Neural cell (in vitro differentiated cells): ENCODE results near the gene FNDC7.

Experiments used
- CTCF ChIP-seq: fragments of 450-650 bp; IDR thresholded peaks from 2 replicates; pipeline ENCODE4 v1.5.1; 2014; ENCODE audit warnings: antibody characterized with exemption, mild to moderate bottlenecking, moderate library complexity; ENCODE audit not compliant: poor library complexity, severe bottlenecking
- EP300 ChIP-seq: fragments of 450-650 bp; conservative IDR thresholded peaks from 2 replicates; pipeline ENCODE4 v1.6.1; 2014; ENCODE audit warnings: antibody characterized with exemption, mild to moderate bottlenecking, moderate library complexity; ENCODE audit not compliant: poor library complexity, severe bottlenecking
- RAD21 ChIP-seq: fragments of 450-650 bp; conservative IDR thresholded peaks from 2 replicates; pipeline ENCODE4 v1.6.1; 2014; ENCODE audit warnings: antibody characterized with exemption, mild to moderate bottlenecking, moderate library complexity
- REST ChIP-seq: IDR thresholded peaks from 2 replicates; pipeline ENCODE4 v1.6.1; 2012; ENCODE audit warnings: borderline replicate concordance
- SMC3 ChIP-seq: fragments of 450-650 bp; conservative IDR thresholded peaks from 2 replicates; pipeline ENCODE4 v1.6.1; 2014; ENCODE audit warnings: antibody characterized with exemption, mild to moderate bottlenecking, moderate library complexity; ENCODE audit not compliant: poor library complexity

GRCh38 chr1:108728327-108728923 is 15.7 kb downstream of the FNDC7 start:
- TF ChIP-seq EP300, result no peak
- no peak for TF ChIP-seq REST
- no peak for TF ChIP-seq CTCF
- no peak for TF ChIP-seq RAD21
- TF ChIP-seq SMC3, result no peak
